Fibroblast of lung (primary cell): ENCODE data around the gene TMEM131.

Source experiments
- CTCF ChIP-seq, 2 donors: IDR thresholded peaks in 1 of 2; conservative IDR thresholded peaks in 1 of 2; 1 replicate in 1 of 2; 2 replicates in 1 of 2; pipeline ENCODE4 v1.5.1; 2011 to 2012; ENCODE audit warnings: low read length in 2 of 2, control low read depth in 1 of 2, inconsistent platforms in 1 of 2, low read depth in 1 of 2, mild to moderate bottlenecking in 1 of 2
- EZH2 ChIP-seq: IDR thresholded peaks from 2 replicates; pipeline ENCODE4 v1.5.1; 2012; ENCODE audit warnings: low read length, control low read depth, mild to moderate bottlenecking; ENCODE audit errors: missing control alignments

GRCh38 chr2:97740590-97741182 lies 255.1 kb downstream of the TMEM131 start:
- peak; percentile 60 to 86 for TF ChIP-seq CTCF (conservative IDR thresholded peaks at IDR 0.05 in 1 of 2, IDR thresholded peaks at IDR 0.05 in 1 of 2; ENCODE audit: low read depth in 1 of 2, low read length in 2 of 2)
- no peak for TF ChIP-seq EZH2
